IPS DF 4.7 (cell line): ENCODE measurements around the gene UBE2F.
"Not testable (repeated sequence)": the region's sequence is repeated elsewhere in the genome, so short reads cannot be mapped to it uniquely, and the experiment has no call there.

Experiments
- DNase-seq: peaks from one replicate; pipeline ENCODE4 v3.0.0-alpha.2; 2013; ENCODE audit warnings: low spot score; ENCODE audit errors: extremely low read depth

UBE2F gene

DNA sequence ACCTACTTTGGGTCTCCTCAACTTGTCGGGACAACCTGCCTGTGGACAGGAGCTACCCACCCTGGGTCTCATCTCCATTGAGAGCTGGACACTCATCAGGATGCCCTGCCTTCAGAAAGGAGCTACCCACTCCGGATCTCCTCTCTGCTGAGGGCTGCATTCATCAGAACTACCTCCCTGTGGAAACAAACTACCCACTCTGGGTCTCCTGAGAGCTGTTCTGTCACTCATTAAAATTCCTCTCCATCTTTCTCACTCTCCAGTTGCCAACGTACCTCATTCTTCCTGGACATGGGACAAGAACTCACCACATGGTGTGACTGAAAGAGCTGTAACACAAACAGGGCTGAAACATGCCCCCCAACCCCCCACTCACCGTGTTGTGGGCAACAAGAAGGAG, 22.5 kb upstream of the UBE2F start:
- no peak for DNase-seq

DNA sequence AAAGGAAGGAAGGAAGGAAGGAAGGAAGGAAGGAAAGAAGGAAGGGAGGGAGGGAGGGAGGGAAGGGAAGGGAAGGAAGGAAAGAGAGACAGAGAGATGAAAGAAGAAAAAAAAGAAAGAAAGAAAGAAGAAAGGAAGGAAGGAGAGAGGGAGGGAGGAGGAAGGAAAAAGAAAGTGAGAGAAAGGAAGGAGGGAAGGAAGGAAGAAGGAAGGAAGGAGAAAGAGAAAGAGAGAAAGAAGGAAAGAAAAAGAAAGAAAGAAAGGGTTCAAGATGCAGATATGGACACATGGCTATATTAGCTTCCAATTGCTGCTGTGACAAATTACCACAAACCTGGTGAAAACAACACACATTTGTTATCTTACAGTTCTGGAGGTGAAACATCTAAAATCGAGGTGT, 20.4 kb upstream of the UBE2F start:
- DNase-seq, result no peak

DNA sequence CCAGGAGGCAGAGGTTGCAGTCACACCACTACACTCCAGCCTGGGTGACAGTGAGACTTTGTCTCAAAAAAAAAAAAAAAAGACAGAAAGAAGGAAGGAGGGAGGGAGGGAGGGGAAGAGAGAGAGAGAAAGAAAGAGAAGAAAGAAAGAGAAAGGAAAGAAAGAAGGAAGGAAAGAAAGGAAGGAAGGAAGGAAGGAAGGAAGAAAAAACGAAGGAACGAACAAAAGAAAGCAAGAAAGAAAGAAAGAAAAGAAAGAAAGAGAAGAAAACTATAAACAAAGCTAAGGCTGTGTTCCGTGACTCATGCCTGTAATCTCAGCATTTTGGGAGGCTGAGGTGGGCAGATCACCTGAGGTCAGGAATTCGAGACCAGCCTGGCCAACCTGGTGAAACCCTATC, 15.5 kb upstream of the UBE2F start:
- not testable (repeated sequence) for DNase-seq

DNA sequence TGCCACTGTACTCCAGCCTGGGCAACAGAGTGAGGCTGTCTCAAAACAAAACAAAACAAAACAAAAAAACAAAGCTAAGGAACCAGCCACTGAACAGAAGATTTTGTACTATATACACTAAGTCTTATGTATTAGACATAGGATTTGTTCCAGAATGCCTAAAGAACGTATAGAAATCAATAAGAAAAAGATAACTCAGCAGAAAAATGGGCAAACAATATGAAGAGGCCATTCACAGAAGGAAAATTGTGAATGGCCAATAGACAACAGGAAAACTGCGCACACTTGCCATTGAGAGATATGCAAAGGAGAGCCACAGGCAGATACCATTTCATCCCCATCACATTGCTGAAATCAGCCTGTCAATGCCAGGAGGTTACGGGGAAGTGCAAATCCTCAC, 14.9 kb upstream of the UBE2F start:
- DNase-seq, result no peak

DNA sequence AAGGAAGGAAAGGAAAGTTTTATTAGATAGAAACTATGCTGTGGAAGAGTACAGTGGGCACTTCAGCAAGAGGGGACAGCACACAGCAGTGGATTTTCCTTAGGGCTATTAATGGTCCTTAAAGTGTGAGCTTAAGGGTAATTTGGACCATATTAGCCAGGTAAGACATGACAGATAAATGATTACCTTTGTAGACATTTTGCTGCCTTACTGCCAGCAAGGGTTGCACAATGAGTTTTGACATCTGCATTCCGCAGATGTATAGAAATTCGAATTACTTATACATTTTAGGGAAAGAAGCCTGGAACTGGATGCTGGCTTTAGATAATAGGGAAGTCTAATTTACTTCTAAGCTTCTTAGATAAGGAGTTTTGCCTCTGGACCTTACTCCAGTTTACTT, 14.0 kb upstream of the UBE2F start:
- DNase-seq, result no peak

DNA sequence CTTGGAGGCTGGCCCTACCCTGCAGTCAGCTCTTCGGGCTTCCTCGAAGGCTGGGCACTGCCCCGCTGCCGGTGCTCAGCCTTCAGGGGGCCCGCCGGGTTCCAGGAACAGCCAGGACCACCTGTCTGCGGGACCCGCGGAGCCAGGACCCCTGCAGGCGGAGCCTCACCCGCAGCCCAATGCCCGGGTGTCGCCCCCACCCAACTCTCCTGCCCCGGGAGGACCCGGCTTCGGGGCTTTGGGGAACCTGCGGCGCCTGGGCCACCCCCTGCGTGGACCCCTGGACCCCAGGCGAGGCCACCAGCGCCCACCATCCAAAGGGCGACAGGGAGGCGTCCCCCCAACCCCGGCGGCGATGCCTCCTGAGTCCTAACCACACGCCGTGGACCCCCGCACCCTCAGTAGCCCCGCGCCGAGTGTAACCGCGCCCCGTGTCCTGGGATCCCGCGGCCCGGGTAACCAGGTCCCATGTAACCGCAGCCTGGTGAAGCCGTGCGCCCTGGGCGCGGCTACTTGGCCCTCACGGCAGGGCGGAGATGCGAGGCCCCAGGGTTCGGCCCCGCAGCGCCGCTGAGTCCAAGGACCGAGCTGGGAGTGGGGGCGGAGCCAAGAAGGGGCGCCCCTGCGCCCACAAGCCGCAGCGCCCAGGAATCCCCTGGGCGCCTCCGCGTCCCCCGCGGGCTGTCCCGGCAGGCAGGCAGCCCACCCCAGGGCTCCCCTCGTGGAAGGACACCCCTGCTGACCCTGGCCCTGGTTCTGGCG, 11.0 kb upstream of the UBE2F start:
- DNase-seq, result no peak

- no peak for DNase-seq
Measured at GRCh38 chr2:237956402-237956736, 10.4 kb upstream of the UBE2F start.

DNA sequence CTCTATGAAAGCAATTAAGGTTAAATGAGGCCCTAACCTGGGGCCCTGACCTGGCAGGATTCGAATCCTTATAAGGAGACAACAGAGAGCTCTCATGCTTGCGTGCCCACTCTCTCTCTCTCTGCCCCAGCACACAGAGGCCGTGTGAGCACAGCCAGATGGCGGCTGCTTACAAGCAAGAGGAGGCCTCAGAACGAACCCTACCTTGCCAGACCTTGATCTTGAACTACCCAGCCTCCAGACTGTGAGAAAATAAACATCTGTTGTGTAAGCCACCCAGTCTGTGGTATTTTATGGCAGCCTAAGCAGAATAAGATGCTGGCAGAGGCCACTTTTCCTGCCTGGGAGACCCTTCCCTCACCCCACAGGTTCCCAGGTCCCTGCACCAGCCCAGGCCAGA, 5.2 kb upstream of the UBE2F start:
- no peak for DNase-seq

DNA sequence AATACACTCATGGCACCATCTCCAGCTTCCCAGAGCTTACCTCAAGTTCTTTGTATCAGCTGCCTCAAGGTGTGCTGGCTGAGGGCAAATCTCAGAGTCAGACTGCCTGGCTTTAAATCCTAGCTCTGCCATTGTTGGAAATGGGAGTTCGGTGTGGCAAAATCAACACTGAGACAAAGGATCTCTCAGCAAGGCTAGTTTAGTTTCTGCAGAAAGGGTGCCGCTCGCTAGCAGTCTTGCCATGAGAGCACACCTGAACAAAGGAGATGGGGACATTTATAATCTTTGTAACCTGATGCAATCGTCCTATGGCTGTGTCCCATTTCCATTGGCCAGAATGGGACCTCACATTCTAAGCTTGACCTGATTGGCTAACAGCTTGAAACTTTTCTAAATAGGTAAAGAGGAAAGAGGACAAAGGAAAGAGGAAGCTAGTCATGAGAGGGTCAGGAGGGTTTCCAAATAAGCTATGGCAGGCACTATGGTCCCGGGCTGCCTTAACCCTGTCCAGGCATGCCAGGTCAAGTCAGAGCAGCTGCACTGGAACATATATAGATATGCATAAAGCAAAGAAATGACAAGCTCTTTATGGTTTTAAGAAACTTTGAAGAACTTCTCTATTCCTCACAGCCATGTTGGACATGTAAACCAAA, 4.3 kb upstream of the UBE2F start:
- DNase-seq, result no peak

DNA sequence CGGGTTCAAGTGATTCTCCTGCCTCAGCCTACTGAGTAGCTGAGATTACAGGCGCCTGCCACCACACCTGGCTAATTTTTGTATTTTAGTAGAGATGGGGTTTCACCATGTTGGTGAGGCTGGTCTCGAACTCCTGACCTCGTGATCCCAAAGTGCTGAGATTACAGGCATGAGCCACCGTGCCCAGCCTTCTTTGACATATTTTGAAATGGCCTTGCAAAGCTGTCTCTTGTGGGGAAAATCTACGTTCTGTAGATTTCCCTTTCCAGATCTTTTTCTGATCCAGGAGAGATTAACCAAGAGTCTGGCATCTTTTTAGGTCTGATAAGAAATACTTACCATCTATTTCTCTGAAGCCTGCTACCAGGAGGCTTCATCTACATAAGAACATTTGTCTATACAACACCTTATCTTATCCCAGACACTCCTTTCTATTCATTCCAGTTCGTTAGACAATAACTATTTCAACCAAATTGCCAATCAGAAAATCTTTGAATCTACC, 3.3 kb upstream of the UBE2F start:
- DNase-seq, result not testable (repeated sequence)

DNA sequence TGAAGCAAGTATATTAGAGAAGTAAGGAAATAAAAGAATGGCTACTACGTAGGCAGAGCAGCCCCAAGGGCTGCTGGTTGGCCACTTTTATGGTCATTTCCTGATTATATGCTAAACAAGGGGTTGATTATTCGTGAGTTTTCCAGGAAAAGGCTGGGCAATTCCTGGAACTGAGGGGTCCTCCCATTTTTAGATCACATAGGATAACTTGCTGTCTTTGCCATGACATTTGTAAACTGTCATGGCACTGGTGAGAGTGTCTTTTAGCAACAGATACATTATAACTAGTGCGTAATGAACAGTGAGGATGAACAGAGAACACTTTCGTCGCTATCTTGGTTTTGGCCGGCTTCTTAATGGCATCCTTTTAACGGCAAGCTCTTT, 2.6 kb upstream of the UBE2F start:
- DNase-seq, result no peak

- no peak for DNase-seq
Measured at GRCh38 chr2:237964578-237965404, 2.0 kb upstream of the UBE2F start.

- not testable (repeated sequence) for DNase-seq
Measured at GRCh38 chr2:237965844-237966243, 970 bp upstream of the UBE2F start.

GRCh38 chr2:237966250-237966564, 607 bp upstream of the UBE2F start:
- DNase-seq, result no peak

DNA sequence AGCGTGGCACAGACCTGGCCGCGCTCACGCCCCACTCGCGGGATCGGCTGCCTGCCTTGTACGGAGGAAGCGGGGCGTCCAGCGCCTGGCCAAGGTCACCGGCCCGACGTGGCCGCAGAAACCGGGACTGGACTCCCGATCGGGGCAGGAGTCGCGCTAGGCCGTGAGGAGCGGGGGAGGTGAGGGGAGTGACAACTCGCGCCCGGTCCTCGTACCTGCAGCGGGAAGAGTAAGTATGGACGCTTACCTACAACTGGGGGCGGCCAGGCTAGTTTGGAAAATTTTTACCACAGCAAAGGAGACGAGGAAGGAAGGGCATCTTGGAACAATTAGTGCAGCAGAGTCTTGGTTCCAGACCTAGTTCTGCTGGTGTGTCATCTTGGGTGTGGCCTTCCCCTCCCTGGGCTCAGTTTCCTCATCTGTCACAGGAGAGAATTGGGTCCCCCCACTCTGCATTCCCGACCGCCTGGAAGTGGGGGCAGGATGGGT, 693 bp downstream of the UBE2F start:
- no peak for DNase-seq

DNA sequence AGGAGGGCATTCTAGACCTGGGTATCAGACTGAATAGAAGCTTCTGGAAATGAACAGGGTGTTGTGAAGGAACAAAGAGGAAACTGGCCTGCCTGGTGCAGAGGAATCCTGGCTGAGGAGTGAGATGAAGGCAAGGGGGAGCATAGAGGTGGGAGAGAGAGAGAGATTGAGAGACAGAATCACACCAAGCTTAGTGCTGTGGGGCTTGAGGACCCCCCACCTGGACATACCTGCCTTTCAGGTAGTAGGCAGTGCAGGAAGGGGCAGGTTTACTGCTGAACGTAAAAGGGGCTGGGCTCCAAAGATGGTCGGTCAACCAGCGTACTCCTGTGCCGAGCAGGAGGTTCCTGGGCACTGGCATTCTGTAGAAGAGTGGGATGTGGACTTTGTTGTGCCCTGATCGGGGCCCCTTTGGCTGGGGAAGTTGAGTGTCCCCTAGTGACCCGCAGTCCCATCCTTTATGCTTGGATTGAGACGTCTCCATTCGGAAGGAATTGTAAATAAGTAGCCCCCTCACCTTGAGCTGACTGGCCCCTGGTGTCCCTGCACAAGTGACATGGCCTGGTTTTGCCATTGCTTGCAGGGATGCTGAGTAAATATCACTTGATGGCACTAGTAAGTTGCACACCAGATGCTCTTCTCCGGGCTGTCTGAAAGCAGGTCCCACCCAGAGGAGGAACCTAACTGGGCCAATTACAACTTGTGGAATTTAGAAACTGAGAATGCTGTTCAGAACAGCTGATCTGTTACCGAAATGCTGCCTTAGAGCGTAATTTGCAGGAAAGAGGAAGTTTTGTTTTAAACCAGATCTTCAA, 1.4 kb downstream of the UBE2F start:
- DNase-seq, result no peak

DNA sequence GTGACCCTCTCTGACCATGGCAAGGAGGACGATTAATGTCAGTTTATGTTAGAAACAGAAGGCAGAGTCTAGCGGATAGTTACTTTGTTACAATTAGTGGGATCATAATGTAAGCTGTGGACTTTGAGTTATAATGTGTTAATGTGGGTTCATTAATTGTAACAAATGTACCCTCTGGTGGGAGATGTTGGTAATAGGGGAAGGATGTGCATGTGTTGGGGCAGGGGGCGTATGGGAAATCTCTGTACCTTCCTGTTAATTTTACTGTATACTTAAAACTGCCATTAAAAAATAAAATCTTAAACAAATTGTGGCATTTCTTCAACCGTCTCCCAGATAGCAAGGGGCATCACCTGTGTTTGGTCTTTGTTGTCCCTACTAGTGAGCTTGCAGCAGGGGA, 4.8 kb downstream of the UBE2F start:
- no peak for DNase-seq

GRCh38 chr2:237972211-237972610, 5.4 kb downstream of the UBE2F start:
- DNase-seq, result no peak

- no peak for DNase-seq
Measured at GRCh38 chr2:237972936-237973335, 6.1 kb downstream of the UBE2F start.

DNA sequence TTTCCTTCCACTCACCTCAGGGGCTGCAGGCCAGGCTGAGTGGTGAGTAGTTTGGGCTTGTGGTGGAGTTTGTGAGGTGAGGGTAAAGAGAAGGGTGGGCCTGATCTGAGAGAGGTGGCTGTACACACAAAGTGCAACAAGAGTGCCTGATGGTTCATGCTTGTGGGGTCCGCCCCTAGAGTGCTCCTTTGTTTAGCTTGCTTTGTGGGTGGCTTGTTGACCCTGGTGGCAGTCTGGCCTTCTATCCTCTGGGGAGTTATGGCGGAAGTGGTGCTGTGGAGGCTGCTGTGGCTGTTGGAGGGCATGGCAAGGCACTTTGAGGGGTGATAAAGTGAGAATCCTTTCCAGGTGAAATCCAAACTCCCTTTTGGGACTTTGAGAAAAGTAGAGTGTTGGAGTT, 10.6 kb downstream of the UBE2F start:
- DNase-seq, result no peak

DNA sequence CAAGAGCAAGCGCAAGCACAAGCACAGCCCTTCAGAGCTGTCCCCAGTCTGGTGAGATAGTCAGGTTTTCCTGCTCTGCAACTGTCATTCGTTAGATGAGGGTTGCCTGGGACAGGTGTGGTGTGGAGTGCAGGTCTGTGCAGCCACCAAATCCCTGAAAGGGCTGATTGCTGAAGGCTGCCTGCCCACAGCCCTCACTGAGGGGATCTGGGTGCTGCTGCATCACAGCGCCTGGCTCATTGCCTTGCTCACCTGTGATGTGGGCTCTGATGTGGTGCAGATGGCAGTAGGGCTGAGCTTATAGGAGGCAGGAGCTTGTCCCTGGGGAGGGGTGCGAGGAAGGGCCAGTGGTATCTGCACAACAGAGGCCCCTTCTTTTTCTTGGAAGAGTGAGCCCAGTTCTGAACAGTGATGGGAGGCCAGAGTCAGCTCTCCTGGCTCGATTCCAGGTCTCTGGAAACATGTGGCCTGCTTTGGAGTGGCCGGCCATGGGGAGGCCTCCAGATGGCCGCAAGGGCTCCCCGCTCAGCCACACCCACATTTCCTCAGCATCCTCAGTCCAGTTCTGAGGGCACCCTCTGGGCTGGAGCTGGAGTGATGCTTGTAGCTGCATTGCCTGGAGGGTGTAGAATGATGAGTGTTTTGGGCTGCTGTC, 11.4 kb downstream of the UBE2F start:
- no peak for DNase-seq
